HCT116 (cell line): ENCODE data around the gene TRIM27. TPM values are rescaled to one million over a fixed set of nuclear protein-coding genes. Genes with fewer than 3 reads are reported as not detected.

Experiments used
- ATAC-seq: fragments of 200-7000 bp; cut with Tn5 transposase; 2 replicates; pipeline ENCODE4 v1.9.1; 2020; ENCODE audit warnings: mild to moderate bottlenecking, moderate library complexity
- BruUV-seq: library from RNA; stranded (reverse); fragments of 400-500 nt; replicated peaks from 2 replicates; lab custom pipeline; 2021; lab: Mats Ljungman, UMichigan
- CTCF ChIA-PET: fragments of 300-600 bp; sonication (Branson Sonifier 250); formaldehyde crosslinking; loops from one replicate; lab custom pipeline; 2021; ENCODE audit warnings: antibody characterized with exemption; lab: Charles Lee
- POLR2A ChIA-PET: fragments of 300-600, 350-600 bp; sonication (Branson Sonifier 250); formaldehyde crosslinking; loops from one replicate; lab custom pipeline; 2021; ENCODE audit warnings: antibody characterized with exemption; lab: Charles Lee
- RAD21 ChIA-PET, 2 experiments: fragments of 300-600 bp; sonication (Branson Sonifier 250); formaldehyde crosslinking; loops; one replicate each; lab custom pipeline; 2023; ENCODE audit warnings: low total read pairs in 2 of 2; ENCODE audit not compliant: uncharacterized antibody in 2 of 2, unreplicated experiment in 2 of 2, low non-redundant PET in 1 of 2; lab: Charles Lee
- DNase-seq: peaks from one replicate; pipeline ENCODE4 v3.0.0-alpha.2; 2010; ENCODE audit warnings: low read depth, low spot score
- H2AFZ ChIP-seq: fragments of 200-600 bp; shearing (Covaris generic), sonication (generic); 2 replicates; pipeline ENCODE4 v1.6.1; 2017; ENCODE audit warnings: low read depth, mixed run types, mixed read lengths, antibody characterized with exemption, low read length; ENCODE audit not compliant: poor library complexity, severe bottlenecking
- H3K27ac ChIP-seq: 2 replicates; pipeline ENCODE4 v1.5.1; 2012; ENCODE audit warnings: low read depth, low read length
- H3K27me3 ChIP-seq: fragments of 200-600 bp; sonication (generic); 2 replicates; pipeline ENCODE4 v1.6.1; 2016; ENCODE audit warnings: mixed run types, low read length, mixed read lengths; ENCODE audit not compliant: insufficient read depth
- H3K36me3 ChIP-seq, 2 experiments: fragments of 200-500 bp in 1 of 2; fragments of 200-600 bp in 1 of 2; sonication (Bioruptor generic) in 1 of 2; sonication (generic) in 1 of 2; 2 replicates each; pipeline versions ENCODE4 v1.5.1 to v1.6.1; 2014 to 2016; ENCODE audit warnings: low read length in 2 of 2, inconsistent platforms in 1 of 2, mixed read lengths in 1 of 2, mixed run types in 1 of 2; ENCODE audit not compliant: insufficient read depth in 2 of 2, control insufficient read depth in 1 of 2
- H3K4me1 ChIP-seq, 2 experiments: fragments of 200-600 bp in 1 of 2; sonication (generic) in 1 of 2; 2 replicates each; pipeline versions ENCODE4 v1.5.1 to v1.6.1; 2012 to 2017; ENCODE audit warnings: low read length in 2 of 2, inconsistent platforms in 1 of 2, mild to moderate bottlenecking in 1 of 2, mixed read lengths in 1 of 2, mixed run types in 1 of 2, moderate library complexity in 1 of 2; ENCODE audit not compliant: insufficient read depth in 2 of 2, control insufficient read depth in 1 of 2
- H3K4me2 ChIP-seq: fragments of 200-600 bp; sonication (generic); 2 replicates; pipeline ENCODE4 v1.6.1; 2017; ENCODE audit warnings: mixed run types, low read length, mixed read lengths
- H3K4me3 ChIP-seq, 2 experiments: fragments of 200-600 bp in 1 of 2; sonication (generic) in 1 of 2; replicated peaks in 1 of 2; 2 replicates each; pipeline ENCODE4 v1.5.1; 2011 to 2016; ENCODE audit warnings: low read length in 2 of 2, control low read depth in 1 of 2, low read depth in 1 of 2, mild to moderate bottlenecking in 1 of 2, mixed read lengths in 1 of 2, mixed run types in 1 of 2
- H3K79me2 ChIP-seq: fragments of 200-600 bp; sonication (generic); 2 replicates; pipeline ENCODE4 v1.6.1; 2017; ENCODE audit warnings: mild to moderate bottlenecking, mixed run types, low read length, moderate library complexity, mixed read lengths; ENCODE audit not compliant: insufficient read depth
- H3K9ac ChIP-seq: fragments of 200-600 bp; sonication (generic); 2 replicates; pipeline ENCODE4 v1.6.1; 2016; ENCODE audit warnings: low read length, mixed read lengths
- H3K9me2 ChIP-seq: fragments of 200-600 bp; sonication (generic), shearing (Covaris generic); 2 replicates; pipeline ENCODE4 v1.6.1; 2017; ENCODE audit warnings: mixed run types, mild to moderate bottlenecking, moderate library complexity; ENCODE audit not compliant: insufficient read depth
- H3K9me3 ChIP-seq, 2 experiments: fragments of 200-500 bp in 1 of 2; fragments of 200-600 bp in 1 of 2; sonication (Bioruptor generic) in 1 of 2; sonication (generic) in 1 of 2; 2 replicates each; pipeline ENCODE4 v1.6.1; 2014 to 2017; ENCODE audit warnings: low read length in 2 of 2, mixed read lengths in 2 of 2, inconsistent platforms in 1 of 2, low read depth in 1 of 2, mild to moderate bottlenecking in 1 of 2, mixed run types in 1 of 2, moderate library complexity in 1 of 2; ENCODE audit not compliant: control insufficient read depth in 1 of 2, insufficient read depth in 1 of 2
- H4K20me1 ChIP-seq: fragments of 200-600 bp; sonication (generic), shearing (Covaris generic); 2 replicates; pipeline ENCODE4 v1.6.1; 2017; ENCODE audit warnings: mixed run types, mild to moderate bottlenecking, moderate library complexity; ENCODE audit not compliant: insufficient read depth
- JUND ChIP-seq: IDR thresholded peaks from 2 replicates; pipeline ENCODE4 v1.6.1; 2012
- RAD21 ChIP-seq: IDR thresholded peaks from 2 replicates; pipeline ENCODE4 v1.6.1; 2012; ENCODE audit warnings: low read depth, mild to moderate bottlenecking
- ZNF274 ChIP-seq: fragments of 200-500 bp; sonication (Bioruptor generic); IDR thresholded peaks from 2 replicates; pipeline ENCODE4 v1.6.1; 2014; ENCODE audit warnings: mild to moderate bottlenecking, low read depth, low read length, inconsistent platforms
- intact Hi-C: fragments of 100-400 bp; cut with micrococcal nuclease; formaldehyde crosslinking; loops from 2 replicates; pipeline ENCODE4 v1.10.0; 2022
- total RNA-seq: library from RNA; stranded (reverse); gene quantifications from one replicate; pipeline ENCODE4 v1.2.1, GENCODE V29; 2021; ENCODE audit not compliant: unreplicated experiment
- TF ChIP-seq, protein P1 (sequence below): IDR thresholded peaks from 2 replicates; pipeline ENCODE4 v1.6.1; 2012
- TF ChIP-seq, protein P2 (sequence below), 3 experiments: fragments of 200-600 bp in 1 of 3; sonication (generic) in 1 of 3; IDR thresholded peaks in 2 of 3; conservative IDR thresholded peaks in 1 of 3; 2 replicates each; pipeline ENCODE4 v1.5.1; 2012 to 2017; ENCODE audit warnings: low read depth in 2 of 3, low read length in 2 of 3, antibody characterized with exemption in 1 of 3, borderline replicate concordance in 1 of 3, control low read depth in 1 of 3, mild to moderate bottlenecking in 1 of 3, mixed read lengths in 1 of 3, mixed run types in 1 of 3, moderate library complexity in 1 of 3; ENCODE audit not compliant: insufficient read depth in 1 of 3

TRIM27 gene
- total RNA-seq, 1 experiment from 2014 or later, result 62.5 TPM

DNA sequence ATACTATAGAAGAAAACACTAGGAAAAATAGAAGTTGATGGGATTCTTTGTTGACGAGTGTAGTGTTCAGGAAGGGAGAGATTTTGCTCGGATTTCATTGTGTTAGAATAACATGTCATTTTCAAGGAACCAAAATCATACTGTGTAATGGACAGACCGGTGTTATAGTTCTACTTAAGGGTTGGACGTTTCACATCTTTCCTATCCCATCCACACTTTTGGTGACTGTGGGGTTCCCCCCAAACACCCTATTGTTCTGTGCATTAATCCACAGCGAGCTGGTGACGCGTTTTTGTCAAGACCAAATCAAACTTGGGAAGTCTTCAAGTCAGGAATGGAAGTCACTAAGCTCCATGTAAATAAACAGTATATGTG is 43.3 kb downstream of the TRIM27 start:
- ChIA-PET CTCF (no interaction called here), POLR2A (no interaction called here), RAD21 (no interaction called here)
- Histone ChIP-seq H3K79me2 (no peaks in the 10 kb centered on the region), H3K4me2 (no peak overlapping the region), H3K4me3 (no peak overlapping the region), H3K9me3 (no peaks in the 10 kb centered on the region), H3K9me2 (no peaks in the 10 kb centered on the region), H4K20me1 (no peaks in the 10 kb centered on the region), H3K36me3 (no peaks in the 10 kb centered on the region), H3K9ac (no peak overlapping the region), H3K27ac (no peak overlapping the region), H3K27me3 (no peaks in the 10 kb centered on the region), H3K4me1 (peaks cover 0 to 4% of the 10 kb centered on the region in 2 experiments; a peak in 2 of 4 replicates), H2AFZ (no peak overlapping the region)
- ATAC-seq (no peak), DNase-seq (no peak)
- TF ChIP-seq, protein P1, sequence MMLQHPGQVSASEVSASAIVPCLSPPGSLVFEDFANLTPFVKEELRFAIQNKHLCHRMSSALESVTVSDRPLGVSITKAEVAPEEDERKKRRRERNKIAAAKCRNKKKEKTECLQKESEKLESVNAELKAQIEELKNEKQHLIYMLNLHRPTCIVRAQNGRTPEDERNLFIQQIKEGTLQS, result no peak
- TF ChIP-seq, protein P2, sequence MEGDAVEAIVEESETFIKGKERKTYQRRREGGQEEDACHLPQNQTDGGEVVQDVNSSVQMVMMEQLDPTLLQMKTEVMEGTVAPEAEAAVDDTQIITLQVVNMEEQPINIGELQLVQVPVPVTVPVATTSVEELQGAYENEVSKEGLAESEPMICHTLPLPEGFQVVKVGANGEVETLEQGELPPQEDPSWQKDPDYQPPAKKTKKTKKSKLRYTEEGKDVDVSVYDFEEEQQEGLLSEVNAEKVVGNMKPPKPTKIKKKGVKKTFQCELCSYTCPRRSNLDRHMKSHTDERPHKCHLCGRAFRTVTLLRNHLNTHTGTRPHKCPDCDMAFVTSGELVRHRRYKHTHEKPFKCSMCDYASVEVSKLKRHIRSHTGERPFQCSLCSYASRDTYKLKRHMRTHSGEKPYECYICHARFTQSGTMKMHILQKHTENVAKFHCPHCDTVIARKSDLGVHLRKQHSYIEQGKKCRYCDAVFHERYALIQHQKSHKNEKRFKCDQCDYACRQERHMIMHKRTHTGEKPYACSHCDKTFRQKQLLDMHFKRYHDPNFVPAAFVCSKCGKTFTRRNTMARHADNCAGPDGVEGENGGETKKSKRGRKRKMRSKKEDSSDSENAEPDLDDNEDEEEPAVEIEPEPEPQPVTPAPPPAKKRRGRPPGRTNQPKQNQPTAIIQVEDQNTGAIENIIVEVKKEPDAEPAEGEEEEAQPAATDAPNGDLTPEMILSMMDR (IDR thresholded peaks at IDR 0.05 in 2 of 3, conservative IDR thresholded peaks at IDR 0.05 in 1 of 3; ENCODE audit: borderline replicate concordance in 1 of 3, insufficient read depth in 1 of 3, low read depth in 2 of 3, low read length in 2 of 3), result no peak
- TF ChIP-seq ZNF274, result no peak
- BruUV-seq, result no TSS peak
- intact Hi-C loops, result no loop called here

DNA sequence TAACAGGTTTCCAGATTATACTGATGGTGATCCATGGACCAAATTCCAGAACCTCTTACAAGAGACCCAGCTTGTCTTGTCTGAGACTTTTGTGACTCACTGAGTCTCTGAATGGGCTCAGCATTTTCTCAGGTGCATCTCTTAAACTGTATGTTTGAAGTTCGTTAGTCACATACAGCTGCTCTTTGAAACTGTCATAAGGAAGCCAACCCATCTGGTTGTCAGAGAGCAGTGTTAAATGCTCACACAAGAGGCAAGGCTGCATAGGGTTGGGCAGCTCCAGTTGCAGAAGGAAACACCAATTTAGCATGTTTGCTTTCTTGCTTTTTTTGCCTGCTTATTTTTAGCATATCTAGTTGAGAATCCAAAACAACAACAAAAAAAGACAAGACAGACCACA is 47.1 kb downstream of the TRIM27 start:
- no peak overlapping the region for H3K9ac ChIP-seq
- H3K36me3 ChIP-seq, result no peaks in the 10 kb centered on the region
- CTCF ChIA-PET, result no interaction called here
- ATAC-seq (no peak), DNase-seq (no peak)
- no peaks in the 10 kb centered on the region for H3K9me3 ChIP-seq
- POLR2A ChIA-PET, result no interaction called here
- no peak overlapping the region for H2AFZ ChIP-seq
- H3K27ac ChIP-seq, result no peak overlapping the region
- intact Hi-C loops, result no loop called here
- no TSS peak for BruUV-seq
- H3K79me2 ChIP-seq, result no peaks in the 10 kb centered on the region
- H3K9me2 ChIP-seq, result no peaks in the 10 kb centered on the region
- H3K4me2 ChIP-seq, result no peak overlapping the region
- RAD21 ChIA-PET, result no interaction called here
- no peak overlapping the region for H3K4me3 ChIP-seq
- H4K20me1 ChIP-seq, result no peaks in the 10 kb centered on the region
- TF ChIP-seq JUND, result no peak
- TF ChIP-seq RAD21, result no peak
- TF ChIP-seq ZNF274, result no peak
- no peaks in the 10 kb centered on the region for H3K27me3 ChIP-seq
- peaks cover 0 to 4% of the 10 kb centered on the region in 2 experiments; a peak in 2 of 4 replicates for H3K4me1 ChIP-seq
